ENCODE results near the gene NXNL1. TPM values are rescaled to one million over a fixed set of nuclear protein-coding genes. Genes with fewer than 3 reads are reported as not detected.

The NXNL1 gene
- total RNA-seq, 1 experiment from 2014 or later: not detected

DNA sequence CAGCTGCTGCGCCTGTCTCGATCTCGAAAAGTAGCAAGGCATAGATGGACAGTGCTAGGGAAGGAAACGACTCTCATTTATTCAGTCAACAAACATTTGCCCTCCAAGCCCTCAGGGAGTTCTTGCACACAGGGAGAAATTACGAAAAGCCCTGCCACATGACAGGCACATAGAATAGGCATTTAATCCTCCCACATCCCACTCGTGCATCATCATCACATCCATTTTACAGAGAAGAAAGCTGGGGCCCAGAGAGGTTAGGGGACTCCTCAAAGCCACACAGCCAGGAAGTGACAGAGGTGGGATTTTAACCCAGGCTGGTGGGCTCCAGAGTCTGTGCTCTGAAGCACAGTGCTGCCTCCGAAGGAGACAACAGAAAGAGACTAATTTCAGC is 23.9 kb downstream of the NXNL1 start:
- Histone ChIP-seq H3K36me3 (ENCODE audit: control insufficient read depth in 1 of 2, insufficient read depth in 2 of 2, low read length in 2 of 2) (no peaks in the 10 kb centered on the region), H3K9ac (ENCODE audit: low read length) (no peak overlapping the region), H4K20me1 (ENCODE audit: insufficient read depth) (no peaks in the 10 kb centered on the region), H3K4me1 (ENCODE audit: control insufficient read depth in 1 of 2, insufficient read depth in 2 of 2, low read length in 2 of 2) (no peaks in the 10 kb centered on the region), H3K27me3 (ENCODE audit: insufficient read depth, low read length) (no peaks in the 10 kb centered on the region), H2AFZ (ENCODE audit: low read depth, low read length, poor library complexity, severe bottlenecking) (no peak overlapping the region), H3K27ac (ENCODE audit: low read depth, low read length) (no peak overlapping the region), H3K4me3 (replicated peaks in 1 of 2; ENCODE audit: low read depth in 1 of 2, low read length in 2 of 2) (no peak overlapping the region), H3K9me3 (ENCODE audit: control insufficient read depth in 1 of 2, insufficient read depth in 1 of 2, low read depth in 1 of 2, low read length in 2 of 2) (no peaks in the 10 kb centered on the region), H3K79me2 (ENCODE audit: insufficient read depth, low read length) (no peaks in the 10 kb centered on the region), H3K4me2 (ENCODE audit: low read length) (no peak overlapping the region), H3K9me2 (ENCODE audit: insufficient read depth) (no peaks in the 10 kb centered on the region)
- intact Hi-C loops (cut with micrococcal nuclease): no loop called here
- ChIA-PET POLR2A (no interaction called here), RAD21 (ENCODE audit: low non-redundant PET in 1 of 2, low total read pairs in 2 of 2, uncharacterized antibody in 2 of 2, unreplicated experiment in 2 of 2) (no interaction called here), CTCF (no interaction called here)
- TF ChIP-seq, protein P1, sequence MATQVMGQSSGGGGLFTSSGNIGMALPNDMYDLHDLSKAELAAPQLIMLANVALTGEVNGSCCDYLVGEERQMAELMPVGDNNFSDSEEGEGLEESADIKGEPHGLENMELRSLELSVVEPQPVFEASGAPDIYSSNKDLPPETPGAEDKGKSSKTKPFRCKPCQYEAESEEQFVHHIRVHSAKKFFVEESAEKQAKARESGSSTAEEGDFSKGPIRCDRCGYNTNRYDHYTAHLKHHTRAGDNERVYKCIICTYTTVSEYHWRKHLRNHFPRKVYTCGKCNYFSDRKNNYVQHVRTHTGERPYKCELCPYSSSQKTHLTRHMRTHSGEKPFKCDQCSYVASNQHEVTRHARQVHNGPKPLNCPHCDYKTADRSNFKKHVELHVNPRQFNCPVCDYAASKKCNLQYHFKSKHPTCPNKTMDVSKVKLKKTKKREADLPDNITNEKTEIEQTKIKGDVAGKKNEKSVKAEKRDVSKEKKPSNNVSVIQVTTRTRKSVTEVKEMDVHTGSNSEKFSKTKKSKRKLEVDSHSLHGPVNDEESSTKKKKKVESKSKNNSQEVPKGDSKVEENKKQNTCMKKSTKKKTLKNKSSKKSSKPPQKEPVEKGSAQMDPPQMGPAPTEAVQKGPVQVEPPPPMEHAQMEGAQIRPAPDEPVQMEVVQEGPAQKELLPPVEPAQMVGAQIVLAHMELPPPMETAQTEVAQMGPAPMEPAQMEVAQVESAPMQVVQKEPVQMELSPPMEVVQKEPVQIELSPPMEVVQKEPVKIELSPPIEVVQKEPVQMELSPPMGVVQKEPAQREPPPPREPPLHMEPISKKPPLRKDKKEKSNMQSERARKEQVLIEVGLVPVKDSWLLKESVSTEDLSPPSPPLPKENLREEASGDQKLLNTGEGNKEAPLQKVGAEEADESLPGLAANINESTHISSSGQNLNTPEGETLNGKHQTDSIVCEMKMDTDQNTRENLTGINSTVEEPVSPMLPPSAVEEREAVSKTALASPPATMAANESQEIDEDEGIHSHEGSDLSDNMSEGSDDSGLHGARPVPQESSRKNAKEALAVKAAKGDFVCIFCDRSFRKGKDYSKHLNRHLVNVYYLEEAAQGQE (IDR thresholded peaks at IDR 0.05; ENCODE audit: low read depth): no peak
- TF ChIP-seq ZFX (IDR thresholded peaks at IDR 0.05) (no peak), YY1 (IDR thresholded peaks at IDR 0.05; ENCODE audit: extremely low read depth, insufficient replicate concordance, low read depth, low read length) (no peak), CEBPB (IDR thresholded peaks at IDR 0.05; ENCODE audit: low read depth) (no peak), SP1 (IDR thresholded peaks at IDR 0.05; ENCODE audit: low read depth) (no peak), POLR2A (IDR thresholded peaks at IDR 0.05; ENCODE audit: borderline replicate concordance, extremely low read depth, insufficient read depth, insufficient read length) (no peak), RAD21 (IDR thresholded peaks at IDR 0.05; ENCODE audit: low read depth) (no peak), JUND (IDR thresholded peaks at IDR 0.05) (no peak), SIN3A (IDR thresholded peaks at IDR 0.05; ENCODE audit: low read depth) (no peak)
- no TSS peak for BruUV-seq (replicated peaks)
- no peak for ATAC-seq
- DNase-seq (ENCODE audit: low read depth, low spot score): no peak
